H9 (cell line): ENCODE data around the gene CIAO1. TPM values are rescaled to one million over a fixed set of nuclear protein-coding genes. Genes with fewer than 3 reads are reported as not detected.
"Not testable (repeated sequence)": the region's sequence is repeated elsewhere in the genome, so short reads cannot be mapped to it uniquely, and the experiment has no call there.

Experiments
- DNase-seq: peaks from one replicate; pipeline ENCODE4 v3.0.0-alpha.2; 2017
- H2AFZ ChIP-seq: one replicate; pipeline ENCODE4 v1.6.1; 2013; ENCODE audit warnings: mild to moderate bottlenecking, low read length, control low read depth, moderate library complexity
- H2AK5ac ChIP-seq: 2 replicates; pipeline ENCODE4 v1.6.1; 2013; ENCODE audit warnings: low read length, control low read depth, mixed read lengths; ENCODE audit not compliant: insufficient read length
- H2BK120ac ChIP-seq: one replicate; pipeline ENCODE4 v1.6.1; 2013; ENCODE audit warnings: low read depth, mild to moderate bottlenecking, low read length, control low read depth, inconsistent platforms; ENCODE audit not compliant: poor library complexity, severe bottlenecking
- H2BK12ac ChIP-seq: 2 replicates; pipeline ENCODE4 v1.6.1; 2013; ENCODE audit warnings: low read length, control low read depth, mixed read lengths, low read depth; ENCODE audit not compliant: insufficient read length
- H2BK15ac ChIP-seq: 2 replicates; pipeline ENCODE4 v1.6.1; 2013; ENCODE audit warnings: low read depth, low read length, control low read depth
- H2BK20ac ChIP-seq: one replicate; pipeline ENCODE4 v1.6.1; 2013; ENCODE audit warnings: low read depth, mild to moderate bottlenecking, low read length, control low read depth, inconsistent platforms; ENCODE audit not compliant: poor library complexity, severe bottlenecking
- H2BK5ac ChIP-seq: 2 replicates; pipeline ENCODE4 v1.6.1; 2013; ENCODE audit warnings: low read length, control low read depth, mixed read lengths; ENCODE audit not compliant: insufficient read length
- H3K14ac ChIP-seq: 2 replicates; pipeline ENCODE4 v1.6.1; 2013; ENCODE audit warnings: low read length, control low read depth; ENCODE audit not compliant: insufficient read depth
- H3K18ac ChIP-seq: 2 replicates; pipeline ENCODE4 v1.6.1; 2013; ENCODE audit warnings: low read depth, mild to moderate bottlenecking, mixed read lengths, low read length, control low read depth; ENCODE audit not compliant: insufficient read length
- H3K23ac ChIP-seq: 2 replicates; pipeline ENCODE4 v1.6.1; 2013; ENCODE audit warnings: low read length, control low read depth, mixed read lengths, low read depth; ENCODE audit not compliant: insufficient read length
- H3K23me2 ChIP-seq: 2 replicates; pipeline ENCODE4 v1.6.1; 2013; ENCODE audit warnings: low read depth, mild to moderate bottlenecking, mixed read lengths, low read length, control low read depth; ENCODE audit not compliant: insufficient read length, poor library complexity, severe bottlenecking
- H3K27ac ChIP-seq: 2 replicates; pipeline ENCODE4 v1.5.1; 2013; ENCODE audit warnings: low read length, control low read depth, mixed read lengths, low read depth; ENCODE audit not compliant: insufficient read length
- H3K27me3 ChIP-seq: 2 replicates; pipeline ENCODE4 v1.6.1; 2013; ENCODE audit warnings: low read length, control low read depth, inconsistent platforms; ENCODE audit not compliant: insufficient read depth
- H3K4ac ChIP-seq: 2 replicates; pipeline ENCODE4 v1.6.1; 2013; ENCODE audit warnings: low read depth, mild to moderate bottlenecking, control low read depth, inconsistent platforms, low read length, moderate library complexity
- H3K4me1 ChIP-seq: 2 replicates; pipeline ENCODE4 v1.6.1; 2013; ENCODE audit warnings: low read length, control low read depth, inconsistent platforms; ENCODE audit not compliant: insufficient read depth
- H3K4me2 ChIP-seq: 2 replicates; pipeline ENCODE4 v1.6.1; 2013; ENCODE audit warnings: low read length, control low read depth, mixed read lengths; ENCODE audit not compliant: insufficient read length, insufficient read depth
- H3K56ac ChIP-seq: 2 replicates; pipeline ENCODE4 v1.6.1; 2013; ENCODE audit warnings: low read depth, mild to moderate bottlenecking, mixed read lengths, low read length, control low read depth; ENCODE audit not compliant: insufficient read length
- H3K79me1 ChIP-seq: 2 replicates; pipeline ENCODE4 v1.6.1; 2013; ENCODE audit warnings: low read depth, mild to moderate bottlenecking, moderate library complexity, low read length, control low read depth, inconsistent platforms; ENCODE audit not compliant: insufficient read depth, poor library complexity, severe bottlenecking
- H3K79me2 ChIP-seq: 2 replicates; pipeline ENCODE4 v1.6.1; 2013; ENCODE audit warnings: low read length, control low read depth, inconsistent platforms; ENCODE audit not compliant: insufficient read depth
- H3K9ac ChIP-seq: 2 replicates; pipeline ENCODE4 v1.6.1; 2013; ENCODE audit warnings: low read length, control low read depth, mixed read lengths; ENCODE audit not compliant: insufficient read length; ENCODE audit errors: extremely low read depth
- H3K9me3 ChIP-seq: one replicate; pipeline ENCODE4 v1.6.1; 2013; ENCODE audit warnings: low read depth, low read length, inconsistent platforms; ENCODE audit not compliant: control insufficient read depth
- H3T11ph ChIP-seq: one replicate; pipeline ENCODE4 v1.6.1; 2013; ENCODE audit warnings: mild to moderate bottlenecking, low read length, control low read depth, inconsistent platforms
- H4K20me1 ChIP-seq: one replicate; pipeline ENCODE4 v1.6.1; 2013; ENCODE audit not compliant: control insufficient read depth, insufficient read length, insufficient read depth
- H4K5ac ChIP-seq: 2 replicates; pipeline ENCODE4 v1.6.1; 2013; ENCODE audit warnings: low read depth, mild to moderate bottlenecking, mixed read lengths, low read length, control low read depth; ENCODE audit not compliant: insufficient read length
- H4K8ac ChIP-seq: replicated peaks from 2 replicates; pipeline ENCODE4 v1.6.1; 2013; ENCODE audit warnings: low read length, control low read depth, mixed read lengths, low read depth; ENCODE audit not compliant: insufficient read length
- H4K91ac ChIP-seq: 2 replicates; pipeline ENCODE4 v1.6.1; 2013; ENCODE audit warnings: low read depth, mild to moderate bottlenecking, moderate library complexity, mixed read lengths, low read length, control low read depth; ENCODE audit not compliant: insufficient read length
- H3K27ac Mint-ChIP-seq, 3 experiments: 2 replicates in 2 of 3; 3 replicates in 1 of 3; pipeline ENCODE4 v1.8.0; 2020 to 2021; ENCODE audit warnings: mixed read lengths in 3 of 3, mild to moderate bottlenecking in 1 of 3, moderate library complexity in 1 of 3
- H3K27me3 Mint-ChIP-seq: 2 replicates; pipeline ENCODE4 v1.8.0; 2021; ENCODE audit warnings: low read depth, mild to moderate bottlenecking, moderate library complexity, mixed read lengths
- H3K36me3 Mint-ChIP-seq, 3 experiments: 2 replicates in 2 of 3; 3 replicates in 1 of 3; pipeline ENCODE4 v1.8.0; 2020 to 2021; ENCODE audit warnings: low read depth in 3 of 3, mixed read lengths in 3 of 3; ENCODE audit not compliant: insufficient read depth in 1 of 3
- H3K4me1 Mint-ChIP-seq, 2 experiments: 2 replicates each; pipeline ENCODE4 v1.8.0; 2020; ENCODE audit warnings: mixed read lengths in 2 of 2
- H3K4me3 Mint-ChIP-seq, 2 experiments: 2 replicates in 1 of 2; 3 replicates in 1 of 2; pipeline ENCODE4 v1.8.0; 2020 to 2021; ENCODE audit warnings: mild to moderate bottlenecking in 2 of 2, mixed read lengths in 2 of 2, moderate library complexity in 1 of 2
- H3K9me3 Mint-ChIP-seq, 2 experiments: 2 replicates in 1 of 2; 3 replicates in 1 of 2; pipeline ENCODE4 v1.8.0; 2020; ENCODE audit warnings: mild to moderate bottlenecking in 2 of 2, mixed read lengths in 2 of 2, moderate library complexity in 1 of 2
- WGBS: extraction: QIAGEN DNeasy Blood & Tissue Kit; methylation state at CpG from one replicate; pipeline ENCODE4 v1.1.7; 2013; ENCODE audit warnings: missing lambda C conversion rate, low lambda C conversion rate, mixed read lengths; ENCODE audit not compliant: insufficient read length; ENCODE audit errors: extremely low coverage; 5-methylcytosine and 5-hydroxymethylcytosine counted together
- total RNA-seq: library from RNA; stranded (reverse); gene quantifications from 2 replicates; pipeline ENCODE4 v1.2.1, GENCODE V29; 2021

The CIAO1 gene
- total RNA-seq, 1 experiment from 2014 or later = 67.6 TPM

- not testable (repeated sequence) for H3K9ac ChIP-seq, H4K5ac ChIP-seq, H3K23me2 ChIP-seq, H3K18ac ChIP-seq, H3K79me2 ChIP-seq, H3K9me3 Mint-ChIP-seq, H3K56ac ChIP-seq, H4K91ac ChIP-seq, H2BK12ac ChIP-seq, H2AK5ac ChIP-seq, H2BK20ac ChIP-seq, DNase-seq, H3K27me3 Mint-ChIP-seq, H2BK15ac ChIP-seq, H3K4ac ChIP-seq, H3K14ac ChIP-seq, H3T11ph ChIP-seq, H3K9me3 ChIP-seq, H4K20me1 ChIP-seq, H2AFZ ChIP-seq, H3K36me3 Mint-ChIP-seq, H2BK5ac ChIP-seq, H3K79me1 ChIP-seq, H3K27ac Mint-ChIP-seq, H3K4me2 ChIP-seq, H3K27me3 ChIP-seq, H3K23ac ChIP-seq, H3K4me1 ChIP-seq, H4K8ac ChIP-seq, H2BK120ac ChIP-seq, H3K27ac ChIP-seq, H3K4me3 Mint-ChIP-seq
- no CpG with 5 or more reads among the region's 1 CpG for WGBS
- H3K4me1 Mint-ChIP-seq = peaks cover 11 to 16% of the 10 kb centered on the region in 2 experiments
Observed at GRCh38 chr2:96221106-96221505, 44.9 kb upstream of the CIAO1 start.
